HG02571 (cell line): ENCODE data around the gene TAF15.
A peak's percentile ranks its signal among the peaks of the same experiment; 100 is the strongest.

Source experiments
- ATAC-seq: cut with Tn5 transposase; IDR thresholded peaks from one replicate; pipeline ENCODE4 v1.9.1; 2021; ENCODE audit warnings: mild to moderate bottlenecking, moderate library complexity; ENCODE audit not compliant: unreplicated experiment

TAF15 gene

GRCh38 chr17:35868737-35869136, 59.5 kb downstream of the TAF15 start, which contains the start of gene HEATR9:
Gene HEATR9, minus strand, starts transcription at chr17:35868891. Its CDS starts 149 bp downstream, at chr17:35868742.
- ATAC-seq: no peak

DNA sequence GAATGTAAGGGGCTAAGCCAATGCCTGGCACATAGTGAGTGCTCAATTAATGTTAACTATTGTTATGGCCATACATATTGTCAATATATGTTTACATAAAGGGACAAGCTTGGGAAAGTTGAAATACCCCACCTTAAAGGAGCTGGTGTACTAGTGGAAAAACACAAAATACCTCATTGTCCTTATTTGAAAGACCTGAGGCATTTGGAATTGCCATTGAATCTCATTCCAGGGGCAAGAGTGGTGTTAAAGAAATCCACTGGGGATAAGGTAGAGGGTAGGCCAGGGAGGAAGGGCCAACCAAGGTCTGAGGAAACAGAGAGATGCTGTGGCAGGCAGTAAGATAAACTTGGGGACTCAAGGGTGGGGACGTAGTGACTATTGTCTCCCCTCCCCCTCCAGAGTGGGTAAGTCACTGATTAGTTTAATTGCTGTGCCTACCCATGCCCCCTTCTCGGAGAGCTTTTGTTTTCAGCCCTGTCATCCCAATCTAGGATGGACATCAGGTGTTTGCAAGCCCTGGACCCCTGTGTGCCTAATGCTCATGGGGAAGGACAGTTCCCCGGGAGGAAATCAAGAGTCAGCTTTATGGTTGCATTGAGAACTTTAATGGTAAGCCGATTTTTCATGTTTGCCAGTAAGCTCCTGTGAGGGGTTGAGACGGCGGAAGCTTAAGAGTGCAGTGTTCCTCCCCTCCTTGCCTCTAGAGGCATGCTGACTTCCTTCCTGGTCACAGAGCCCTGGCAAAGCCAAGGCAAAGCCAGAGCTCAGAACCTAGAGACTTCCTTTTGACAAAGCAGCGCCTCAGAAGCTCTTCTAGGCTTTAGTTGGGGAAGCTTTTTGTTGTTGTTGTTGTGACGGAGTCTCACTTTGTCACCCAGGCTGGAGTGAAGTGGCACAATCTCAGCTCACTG, 61.9 kb downstream of the TAF15 start:
- no peak for ATAC-seq

DNA sequence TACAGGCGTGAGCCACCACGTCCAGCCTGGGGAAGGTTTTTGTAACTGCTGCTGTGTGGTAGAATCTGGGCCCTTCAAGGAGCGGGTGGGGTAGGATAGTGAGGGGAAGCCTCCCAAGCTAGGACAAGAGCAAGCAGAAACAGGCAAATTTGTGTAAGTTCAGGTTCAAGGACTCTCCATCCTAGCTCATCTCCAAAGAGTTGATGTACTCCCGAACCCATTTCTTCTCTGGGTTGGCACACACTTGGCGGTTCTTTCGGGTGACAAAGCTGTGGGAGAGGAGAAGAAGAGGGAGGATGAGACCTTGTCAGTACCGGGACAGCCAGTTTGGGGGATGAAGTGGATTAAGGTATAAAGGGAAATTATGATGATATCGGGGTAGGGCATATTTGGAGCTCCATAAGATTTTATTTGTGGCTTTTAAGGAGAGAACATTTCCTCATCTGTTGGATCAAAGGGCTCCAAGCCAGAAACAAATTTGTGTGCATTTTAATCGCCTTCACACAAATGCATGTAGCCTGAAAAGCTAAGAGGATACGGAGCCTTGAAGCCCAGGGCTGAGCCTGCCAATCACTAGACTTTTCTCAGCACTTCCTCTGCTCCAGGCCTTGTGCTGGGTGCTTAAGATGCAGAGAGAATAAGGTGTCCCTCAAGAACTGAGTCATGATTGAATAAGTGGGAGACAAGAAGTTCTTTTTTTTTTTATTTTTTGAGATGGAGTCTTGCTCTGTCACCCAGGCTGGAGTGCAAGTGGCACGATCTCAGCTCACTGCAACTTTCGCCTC, 63.1 kb downstream of the TAF15 start:
- no peak for ATAC-seq

DNA sequence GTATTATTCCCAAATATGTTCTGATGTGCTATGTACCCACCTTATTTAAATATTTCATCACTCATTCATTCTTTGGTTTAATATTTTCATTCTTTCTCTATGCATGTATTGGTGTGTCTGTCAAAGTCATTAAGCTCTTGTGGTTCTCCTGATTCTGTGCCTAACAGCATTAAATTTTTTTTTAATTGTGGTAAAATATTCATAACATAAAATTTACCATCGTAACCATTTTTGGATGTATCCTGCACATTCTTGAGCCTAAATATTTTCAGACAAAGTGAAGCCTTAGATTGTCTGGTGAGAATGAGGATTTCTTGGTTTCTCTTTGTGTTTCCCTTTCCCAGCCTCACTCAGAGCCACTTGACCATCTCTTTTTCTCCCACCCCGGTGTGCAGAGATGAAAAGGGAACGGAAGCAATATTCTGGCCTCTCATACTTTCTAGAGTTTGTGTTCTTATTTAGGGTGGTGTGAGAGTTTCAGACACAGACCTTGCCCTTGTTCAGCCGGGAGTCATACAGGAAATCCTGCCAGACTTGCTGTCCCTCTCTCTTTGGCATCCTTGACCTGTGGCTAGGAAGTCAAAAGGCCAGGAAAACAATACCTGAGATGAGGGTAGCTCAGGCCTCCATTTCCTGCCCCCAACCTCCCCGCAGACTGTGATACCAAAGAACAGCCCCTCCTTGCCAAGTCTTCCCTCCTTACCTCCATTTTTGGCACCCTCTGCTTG, 66.0 kb downstream of the TAF15 start:
- no peak for ATAC-seq

DNA sequence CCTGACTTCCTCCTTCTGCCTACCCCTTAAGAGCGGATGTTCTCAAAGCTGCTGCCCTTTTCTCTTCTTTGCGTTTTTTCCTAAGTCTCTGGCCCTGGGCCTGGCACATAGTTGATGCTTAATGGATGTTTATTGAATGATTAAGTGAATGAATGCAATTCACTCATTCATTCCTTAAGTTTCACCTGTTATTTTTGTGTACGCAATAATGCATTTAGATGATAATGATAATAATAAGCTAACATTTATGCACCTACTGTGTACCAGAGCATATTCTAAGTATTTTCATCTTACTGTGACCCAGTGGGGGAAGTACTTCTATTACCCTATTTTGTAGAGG, 66.5 kb downstream of the TAF15 start:
- ATAC-seq: no peak

GRCh38 chr17:35876534-35876933, 67.2 kb downstream of the TAF15 start:
- no peak for ATAC-seq

DNA sequence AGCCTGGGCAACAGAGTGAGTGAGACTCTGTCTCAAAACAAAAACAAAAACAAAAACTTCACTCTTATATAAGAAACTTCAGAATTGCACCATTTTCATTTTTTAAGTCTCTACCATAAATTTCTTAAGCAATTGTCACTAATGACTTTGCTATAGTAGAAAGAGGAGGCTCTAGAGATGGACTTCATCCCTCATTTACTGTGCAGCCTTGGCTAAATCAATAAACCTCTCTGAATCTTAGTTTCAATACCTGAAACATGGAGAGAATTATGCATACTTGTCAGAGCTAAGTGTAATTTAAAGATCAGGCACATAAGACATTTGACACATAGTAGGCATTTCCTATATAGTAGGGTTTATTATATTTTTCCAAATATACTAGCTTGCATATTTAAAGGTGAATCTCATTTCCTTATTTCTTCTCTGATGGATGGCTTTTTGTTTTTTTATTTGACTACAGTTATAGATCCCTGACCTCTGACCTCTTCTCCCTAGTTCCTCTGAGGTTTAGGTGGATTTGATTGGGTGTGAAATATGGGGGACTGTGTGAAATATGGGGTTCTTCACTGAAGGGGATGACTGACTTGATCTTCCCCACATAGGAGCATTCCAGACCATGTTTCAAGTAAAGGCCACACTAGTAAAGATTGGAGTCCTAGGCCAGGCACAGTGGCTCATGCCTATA, 68.2 kb downstream of the TAF15 start:
- ATAC-seq: no peak

DNA sequence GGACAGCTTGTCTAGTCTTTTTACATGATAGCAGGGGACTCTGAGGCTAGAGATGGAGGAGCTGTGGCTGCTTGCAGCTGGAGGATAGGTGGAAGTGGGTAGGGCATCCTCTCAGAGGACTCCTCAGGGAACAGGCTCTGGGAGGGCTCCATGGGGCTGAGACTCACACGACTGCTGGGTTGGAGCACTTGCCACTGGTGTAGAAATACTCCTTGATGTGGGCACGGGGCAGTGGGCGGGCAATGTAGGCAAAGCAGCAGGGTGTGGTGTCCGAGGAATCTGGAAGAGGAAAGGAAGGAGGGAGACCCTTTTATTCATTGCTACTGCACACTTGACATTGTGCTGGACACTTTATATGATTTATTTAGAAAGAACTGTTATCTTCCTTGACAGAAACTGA, 69.1 kb downstream of the TAF15 start:
- ATAC-seq: no peak

DNA sequence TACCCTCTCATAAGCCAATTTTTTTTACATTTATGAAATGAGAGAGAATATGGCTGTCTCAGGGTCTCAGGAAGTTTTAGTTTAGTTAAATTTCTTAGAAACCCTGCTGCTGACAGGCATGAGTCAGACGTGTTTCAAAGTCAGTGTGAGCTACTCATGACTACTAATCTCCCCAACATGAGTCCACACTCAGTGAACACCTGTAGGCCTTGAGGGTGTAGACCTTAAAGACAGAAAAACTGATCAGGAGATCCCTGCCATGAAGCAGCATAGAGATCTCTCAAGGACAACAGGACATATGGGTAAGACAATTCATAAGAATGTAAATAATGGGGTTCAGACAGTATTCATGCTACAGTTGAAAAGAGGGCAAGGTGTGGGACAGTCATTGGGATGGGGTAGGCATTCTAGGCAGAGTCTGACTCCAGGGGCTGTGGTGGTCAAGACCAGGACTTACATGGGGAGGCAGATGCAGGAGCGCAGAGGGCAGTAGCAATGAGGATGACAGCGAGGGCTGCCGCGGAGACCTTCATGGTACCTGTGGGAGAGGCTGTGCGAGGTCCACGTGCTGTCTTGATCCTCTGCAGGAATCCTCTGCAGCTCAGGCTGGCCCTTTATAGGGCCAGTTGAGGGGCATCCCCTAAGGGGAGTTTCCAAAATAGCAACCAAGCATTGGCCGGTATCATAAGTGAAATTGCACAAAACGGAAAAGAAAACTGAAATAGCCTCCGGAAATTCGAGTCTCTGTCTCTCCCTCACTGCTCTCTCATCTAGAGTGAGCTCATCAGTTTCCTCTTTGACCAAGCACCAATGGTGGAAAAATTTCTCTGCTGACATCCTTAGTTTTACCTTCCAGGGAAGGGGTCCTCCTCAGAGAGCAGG, 70.7 kb downstream of the TAF15 start, which contains the start of gene CCL5:
CCL5 (minus strand) TSS at position 588 of the 882 bp plus-strand sequence.
- ATAC-seq: peak; percentile 88

GRCh38 chr17:35889241-35889640, 80.0 kb downstream of the TAF15 start:
- ATAC-seq: no peak

DNA sequence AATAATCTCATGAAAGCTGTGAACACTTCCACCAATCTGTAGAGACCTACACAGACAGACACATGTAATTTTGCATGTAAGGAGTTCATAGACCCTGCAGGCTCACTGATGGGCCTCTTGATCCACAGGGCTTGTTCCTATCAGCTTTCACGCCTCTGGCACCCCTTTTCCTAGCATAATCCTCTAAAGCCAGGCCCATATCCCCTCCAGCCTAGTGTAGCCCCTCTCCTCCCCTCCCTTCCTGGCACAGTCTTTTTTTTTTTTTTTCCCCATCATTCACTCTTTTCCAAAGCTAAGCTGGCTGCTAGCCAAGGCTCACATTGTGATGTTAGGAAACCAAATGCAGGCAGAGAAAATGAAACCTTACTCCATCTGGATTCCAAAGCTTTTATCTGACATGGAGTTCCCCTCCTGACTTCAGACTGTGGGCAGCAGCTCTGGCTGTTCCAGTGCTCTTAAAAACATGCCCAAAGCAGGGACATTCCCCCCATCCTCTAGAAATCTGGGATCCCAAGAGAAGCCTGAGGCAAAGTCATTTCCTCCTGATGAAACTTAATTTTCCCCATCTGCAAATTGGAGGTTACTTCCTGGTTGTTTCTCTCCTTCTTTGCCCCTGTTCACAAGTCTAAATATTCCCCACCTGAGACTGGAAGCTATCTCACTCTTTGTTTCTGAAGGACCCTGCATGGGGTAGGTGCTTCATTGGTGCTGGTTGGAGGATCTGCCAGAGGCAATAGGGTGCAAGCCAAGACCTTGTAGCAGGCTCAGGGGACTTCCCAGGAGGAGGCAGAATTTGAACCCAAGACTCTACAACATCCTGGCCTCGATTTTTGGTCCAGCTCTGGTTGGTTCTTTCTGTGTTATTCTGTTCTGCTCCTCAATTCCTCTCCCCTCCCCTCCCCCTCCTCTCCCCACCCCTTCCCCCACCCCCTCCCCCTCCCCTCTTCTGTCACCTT, 80.8 kb downstream of the TAF15 start:
- ATAC-seq: no peak

GRCh38 chr17:35890774-35891155, 81.5 kb downstream of the TAF15 start:
- ATAC-seq: no peak

GRCh38 chr17:35891269-35891668, 82.0 kb downstream of the TAF15 start:
- no peak for ATAC-seq

DNA sequence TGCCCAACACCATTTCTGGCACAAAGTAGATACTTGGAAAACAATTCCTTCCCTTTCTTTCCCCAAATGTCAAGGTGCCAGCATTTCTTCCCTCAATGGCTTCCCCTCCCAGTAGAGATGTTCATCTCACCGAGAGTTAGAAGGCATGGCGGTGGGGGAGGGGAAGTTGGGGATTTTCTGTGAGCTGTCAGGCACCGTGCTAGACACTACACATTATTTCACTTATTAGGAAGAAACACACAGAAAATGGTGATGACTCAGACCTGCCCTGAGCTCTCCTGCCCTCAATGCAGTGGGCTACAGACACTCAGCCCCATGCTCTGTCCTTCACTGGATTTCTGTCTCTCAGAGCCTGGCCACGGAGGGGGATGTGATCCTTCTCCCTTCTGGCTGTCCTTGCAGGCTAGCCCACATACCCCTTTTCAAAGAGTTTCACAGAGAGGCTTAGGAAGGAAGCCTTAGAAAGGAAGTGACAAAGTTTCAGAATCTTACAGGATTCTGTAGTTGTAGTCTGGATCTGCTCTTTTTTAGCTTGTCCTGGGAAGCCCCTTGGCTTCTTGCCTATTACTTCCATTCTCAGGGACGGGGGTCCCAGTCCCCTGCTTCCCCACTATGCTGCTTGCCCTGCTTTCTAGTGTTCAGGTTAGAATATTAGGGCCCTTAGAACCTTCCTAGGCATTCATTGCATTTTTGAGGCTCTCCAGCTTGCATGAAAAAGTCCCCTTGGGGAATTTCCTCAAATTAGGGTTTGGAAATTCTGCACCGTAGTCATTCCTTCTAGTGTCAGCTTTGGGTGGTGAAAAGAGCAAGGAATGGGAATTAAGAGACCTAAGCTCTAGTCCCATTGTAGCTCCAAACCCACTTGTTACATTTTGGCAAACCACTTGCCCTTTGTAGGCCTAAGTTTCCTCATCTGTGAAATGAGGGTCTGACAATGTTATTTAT, 83.1 kb downstream of the TAF15 start:
- ATAC-seq: no peak

DNA sequence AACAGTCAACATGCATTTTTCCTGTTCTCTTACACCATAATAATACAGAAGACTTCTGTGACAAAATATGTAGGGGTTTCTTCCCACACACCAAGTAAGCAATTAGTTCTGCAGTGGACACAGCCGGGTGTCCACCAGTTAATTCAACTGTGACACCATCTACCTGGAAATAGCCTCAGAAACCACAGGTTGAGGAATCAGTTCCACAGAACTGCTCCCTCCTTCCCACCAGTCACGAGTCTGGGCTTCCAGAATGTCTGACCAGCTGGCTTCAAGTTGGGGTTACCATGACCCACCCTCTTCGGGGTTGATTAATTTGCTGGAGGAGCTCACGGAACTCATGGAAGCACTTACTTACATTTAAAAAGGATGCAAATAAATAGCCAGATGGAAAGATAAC, 84.5 kb downstream of the TAF15 start:
- ATAC-seq: no peak

DNA sequence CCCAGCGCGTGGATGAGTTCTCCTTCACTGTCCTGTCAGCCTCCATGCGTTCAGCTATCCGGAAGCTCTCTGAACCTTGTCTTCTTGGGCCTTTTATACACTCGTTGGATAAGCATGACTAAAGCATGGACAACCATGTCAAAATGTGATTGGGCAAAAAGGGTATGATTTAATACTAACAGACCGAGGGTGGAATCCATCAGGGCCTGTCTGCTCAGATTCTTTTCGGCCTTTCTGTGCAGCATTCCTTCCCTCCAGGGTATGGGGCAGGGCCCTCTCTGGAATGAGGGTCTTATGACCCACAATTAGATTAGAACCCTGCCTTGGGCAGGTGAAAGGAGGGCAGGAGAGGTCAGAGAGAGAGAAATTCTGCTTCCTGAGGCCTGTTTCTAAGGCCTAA, 84.9 kb downstream of the TAF15 start:
- ATAC-seq: no peak
